Right lobe of liver (tissue), 4 donors: ENCODE data around the gene SMARCA2.

Experiments
- POLR2A ChIP-seq: fragments of 450-650 bp; IDR thresholded peaks from one replicate; pipeline ENCODE4 v1.6.1; 2017; ENCODE audit warnings: antibody characterized with exemption, mild to moderate bottlenecking
- TF ChIP-seq, protein P1 (sequence below), 4 donors: fragments of 200-600 bp in 3 of 4; fragments of 450-650 bp in 1 of 4; IDR thresholded peaks; one replicate each; pipeline versions ENCODE4 v1.5.1 to v1.8.0; 2016 to 2022; ENCODE audit warnings: antibody characterized with exemption in 4 of 4, mild to moderate bottlenecking in 2 of 4
- donor health status: DM: no; HTN: no; CAD: no.
- donor health status: DM: no; HTN: no; CAD: no.
- donor health status: DM: no; HTN: yes; CAD: no.

DNA sequence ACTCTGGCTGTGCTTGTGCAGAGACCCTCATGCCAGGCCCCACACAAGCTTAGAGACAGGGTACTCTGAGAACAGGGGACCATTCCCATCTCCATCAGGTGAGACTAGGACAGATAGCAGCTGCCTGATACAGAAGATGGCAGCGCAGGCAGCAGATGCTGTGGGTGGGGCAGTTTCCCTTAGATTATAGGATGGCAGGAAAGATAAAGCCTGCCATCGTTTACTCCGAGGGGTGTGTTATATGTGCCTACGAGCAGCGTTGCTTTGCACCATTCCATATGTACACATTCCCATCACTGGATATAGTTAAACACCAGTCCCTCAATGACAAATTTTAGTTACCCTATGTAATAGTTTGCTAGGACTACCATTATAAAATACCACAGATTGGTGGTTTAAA, 135.2 kb downstream of the SMARCA2 start:
- TF ChIP-seq, protein P1, sequence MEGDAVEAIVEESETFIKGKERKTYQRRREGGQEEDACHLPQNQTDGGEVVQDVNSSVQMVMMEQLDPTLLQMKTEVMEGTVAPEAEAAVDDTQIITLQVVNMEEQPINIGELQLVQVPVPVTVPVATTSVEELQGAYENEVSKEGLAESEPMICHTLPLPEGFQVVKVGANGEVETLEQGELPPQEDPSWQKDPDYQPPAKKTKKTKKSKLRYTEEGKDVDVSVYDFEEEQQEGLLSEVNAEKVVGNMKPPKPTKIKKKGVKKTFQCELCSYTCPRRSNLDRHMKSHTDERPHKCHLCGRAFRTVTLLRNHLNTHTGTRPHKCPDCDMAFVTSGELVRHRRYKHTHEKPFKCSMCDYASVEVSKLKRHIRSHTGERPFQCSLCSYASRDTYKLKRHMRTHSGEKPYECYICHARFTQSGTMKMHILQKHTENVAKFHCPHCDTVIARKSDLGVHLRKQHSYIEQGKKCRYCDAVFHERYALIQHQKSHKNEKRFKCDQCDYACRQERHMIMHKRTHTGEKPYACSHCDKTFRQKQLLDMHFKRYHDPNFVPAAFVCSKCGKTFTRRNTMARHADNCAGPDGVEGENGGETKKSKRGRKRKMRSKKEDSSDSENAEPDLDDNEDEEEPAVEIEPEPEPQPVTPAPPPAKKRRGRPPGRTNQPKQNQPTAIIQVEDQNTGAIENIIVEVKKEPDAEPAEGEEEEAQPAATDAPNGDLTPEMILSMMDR (IDR thresholded peaks at IDR 0.05): no peak
- TF ChIP-seq POLR2A: no peak
